ENCODE results near the gene ACAN.

- TF ChIP-seq SMAD1 (IDR thresholded peaks at IDR 0.05; ENCODE audit: low read depth, low read length, partially characterized antibody), result no peak
- TF ChIP-seq PBX2 (CRISPR knock-in tag; IDR thresholded peaks at IDR 0.05; ENCODE audit: low read depth), result no peak
- no peak for TF ChIP-seq PBX2 (tag; conservative IDR thresholded peaks at IDR 0.05; ENCODE audit: low read depth)
- no peak for TF ChIP-seq HDAC6 (IDR thresholded peaks at IDR 0.05; ENCODE audit: low read depth, low read length)
- TF ChIP-seq HDAC8 (tag; IDR thresholded peaks at IDR 0.05), result no peak
Measured at GRCh38 chr15:88872106-88872505, 68.9 kb downstream of the ACAN start.

All from K562 (cell line).